ENCODE data around the gene TENT4B.
"Not testable (repeated sequence)": the region's sequence is repeated elsewhere in the genome, so short reads cannot be mapped to it uniquely, and the experiment has no call there.

The TENT4B gene

DNA sequence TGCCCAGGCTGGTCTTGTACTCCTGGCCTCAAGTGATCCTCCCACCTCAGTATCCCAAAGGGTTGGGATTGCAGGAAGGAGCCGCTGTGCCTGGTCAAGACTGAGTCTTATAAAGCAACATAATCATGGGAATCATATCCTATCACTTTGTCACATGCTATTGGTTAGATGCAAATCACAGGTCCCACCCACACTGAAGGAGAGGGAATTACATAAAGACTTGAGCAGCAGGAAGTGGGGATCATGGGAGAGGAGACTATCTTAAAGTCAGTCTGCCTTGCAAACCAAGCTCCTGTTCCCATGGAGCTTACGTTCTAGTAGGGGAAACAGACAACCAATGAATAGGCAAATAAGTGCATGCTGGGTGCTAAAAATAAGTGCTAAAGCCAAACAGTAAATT lies 28.3 kb upstream of the TENT4B start:
- H3K4me2 ChIP-seq (ENCODE audit: low read length), result no peak overlapping the region
- no peak overlapping the region for H3K27ac ChIP-seq (ENCODE audit: low read depth, low read length)
- no peaks in the 10 kb centered on the region for H3K9me2 ChIP-seq (replicated peaks; ENCODE audit: control insufficient read depth, low read length)
- no peaks in the 10 kb centered on the region for H3K27me3 ChIP-seq (ENCODE audit: control insufficient read depth, low read length)
- no peaks in the 10 kb centered on the region for H4K20me1 ChIP-seq (ENCODE audit: control insufficient read depth, insufficient read depth, low read depth, low read length)
- H3K4me1 ChIP-seq (ENCODE audit: control insufficient read depth, low read length), result peaks cover 18% of the 10 kb centered on the region
- 0 out of 2 replicates have a peak, but pooled peaks cover 2% of the 10 kb centered on the region for H3F3A ChIP-seq (ENCODE audit: control insufficient read depth, insufficient read depth)
- TF ChIP-seq, protein P1, sequence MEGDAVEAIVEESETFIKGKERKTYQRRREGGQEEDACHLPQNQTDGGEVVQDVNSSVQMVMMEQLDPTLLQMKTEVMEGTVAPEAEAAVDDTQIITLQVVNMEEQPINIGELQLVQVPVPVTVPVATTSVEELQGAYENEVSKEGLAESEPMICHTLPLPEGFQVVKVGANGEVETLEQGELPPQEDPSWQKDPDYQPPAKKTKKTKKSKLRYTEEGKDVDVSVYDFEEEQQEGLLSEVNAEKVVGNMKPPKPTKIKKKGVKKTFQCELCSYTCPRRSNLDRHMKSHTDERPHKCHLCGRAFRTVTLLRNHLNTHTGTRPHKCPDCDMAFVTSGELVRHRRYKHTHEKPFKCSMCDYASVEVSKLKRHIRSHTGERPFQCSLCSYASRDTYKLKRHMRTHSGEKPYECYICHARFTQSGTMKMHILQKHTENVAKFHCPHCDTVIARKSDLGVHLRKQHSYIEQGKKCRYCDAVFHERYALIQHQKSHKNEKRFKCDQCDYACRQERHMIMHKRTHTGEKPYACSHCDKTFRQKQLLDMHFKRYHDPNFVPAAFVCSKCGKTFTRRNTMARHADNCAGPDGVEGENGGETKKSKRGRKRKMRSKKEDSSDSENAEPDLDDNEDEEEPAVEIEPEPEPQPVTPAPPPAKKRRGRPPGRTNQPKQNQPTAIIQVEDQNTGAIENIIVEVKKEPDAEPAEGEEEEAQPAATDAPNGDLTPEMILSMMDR (IDR thresholded peaks at IDR 0.05; ENCODE audit: low read depth, low read length, poor library complexity, severe bottlenecking), result no peak
- no peak for TF ChIP-seq EZH2phosphoT487 (IDR thresholded peaks at IDR 0.05; ENCODE audit: borderline replicate concordance, low read length)
- H3K36me3 ChIP-seq (ENCODE audit: control insufficient read depth, low read length), result no peaks in the 10 kb centered on the region
- no peaks in the 10 kb centered on the region for H3K79me2 ChIP-seq (ENCODE audit: control insufficient read depth, low read length)
- no peaks in the 10 kb centered on the region for H3K9me3 ChIP-seq (ENCODE audit: control insufficient read depth, insufficient read depth, low read length)
- no peak overlapping the region for H3K4me3 ChIP-seq (ENCODE audit: low read length)

DNA sequence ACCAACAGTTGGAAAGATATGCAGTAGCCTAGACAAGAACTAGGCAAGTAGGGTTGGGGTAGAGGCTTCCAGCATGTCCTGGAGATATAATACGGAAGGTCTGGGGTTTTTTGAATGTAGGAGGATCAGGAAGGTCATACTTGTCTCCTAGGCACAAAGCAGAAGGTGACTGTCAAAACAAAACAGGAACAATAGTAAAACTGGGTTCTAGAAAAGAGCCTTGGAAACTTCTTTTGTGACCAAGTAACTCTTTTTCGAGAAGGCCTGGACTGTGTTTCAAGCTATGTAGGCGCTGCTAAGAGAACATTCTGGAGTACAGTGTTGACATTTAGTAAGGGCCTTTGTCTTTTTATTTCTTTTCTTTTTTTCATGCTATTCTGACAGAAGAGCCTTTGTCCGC lies 26.9 kb upstream of the TENT4B start:
- Histone ChIP-seq H4K20me1 (ENCODE audit: control insufficient read depth, insufficient read depth, low read depth, low read length) (no peaks in the 10 kb centered on the region), H3F3A (ENCODE audit: control insufficient read depth, insufficient read depth) (0 out of 2 replicates have a peak, but pooled peaks cover 2% of the 10 kb centered on the region), H3K4me2 (ENCODE audit: low read length) (no peak overlapping the region), H3K27me3 (ENCODE audit: control insufficient read depth, low read length) (no peaks in the 10 kb centered on the region), H3K9me2 (replicated peaks; ENCODE audit: control insufficient read depth, low read length) (no peaks in the 10 kb centered on the region), H3K4me3 (ENCODE audit: low read length) (no peak overlapping the region), H3K4me1 (ENCODE audit: control insufficient read depth, low read length) (peaks cover 17% of the 10 kb centered on the region), H3K79me2 (ENCODE audit: control insufficient read depth, low read length) (no peaks in the 10 kb centered on the region), H3K36me3 (ENCODE audit: control insufficient read depth, low read length) (no peaks in the 10 kb centered on the region), H3K27ac (ENCODE audit: low read depth, low read length) (no peak overlapping the region), H3K9me3 (ENCODE audit: control insufficient read depth, insufficient read depth, low read length) (no peaks in the 10 kb centered on the region)
- no peak for TF ChIP-seq EZH2phosphoT487 (IDR thresholded peaks at IDR 0.05; ENCODE audit: borderline replicate concordance, low read length)
- TF ChIP-seq, protein P1 (IDR thresholded peaks at IDR 0.05; ENCODE audit: low read depth, low read length, poor library complexity, severe bottlenecking), result no peak

DNA sequence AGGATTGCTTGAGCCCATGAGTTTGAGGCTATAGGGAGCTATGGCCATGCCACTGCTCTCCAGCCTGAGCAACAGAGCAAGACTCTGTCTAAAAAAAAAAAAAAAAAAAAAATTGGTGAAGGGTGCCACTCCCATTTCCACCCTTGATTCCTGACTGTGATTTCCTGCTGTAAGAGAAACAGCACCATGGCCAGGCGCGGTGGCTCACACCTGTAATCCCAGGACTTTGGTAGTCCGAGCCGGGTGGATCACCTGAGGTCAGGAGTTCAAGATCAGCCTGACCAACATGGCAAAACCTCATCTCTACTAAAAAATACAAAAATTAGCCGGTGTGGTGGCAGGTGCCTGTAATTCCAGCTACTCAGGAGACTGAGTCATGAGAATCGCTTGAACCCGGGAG lies 20.5 kb upstream of the TENT4B start:
- not testable (repeated sequence) for H3K9me2 ChIP-seq (replicated peaks; ENCODE audit: control insufficient read depth, low read length); H3K4me3 ChIP-seq (ENCODE audit: low read length); H3K27ac ChIP-seq (ENCODE audit: low read depth, low read length); H3K79me2 ChIP-seq (ENCODE audit: control insufficient read depth, low read length); H3K9me3 ChIP-seq (ENCODE audit: control insufficient read depth, insufficient read depth, low read length); H3K4me2 ChIP-seq (ENCODE audit: low read length); H3K36me3 ChIP-seq (ENCODE audit: control insufficient read depth, low read length); H4K20me1 ChIP-seq (ENCODE audit: control insufficient read depth, insufficient read depth, low read depth, low read length); H3K27me3 ChIP-seq (ENCODE audit: control insufficient read depth, low read length); H3F3A ChIP-seq (ENCODE audit: control insufficient read depth, insufficient read depth); H3K4me1 ChIP-seq (ENCODE audit: control insufficient read depth, low read length)

DNA sequence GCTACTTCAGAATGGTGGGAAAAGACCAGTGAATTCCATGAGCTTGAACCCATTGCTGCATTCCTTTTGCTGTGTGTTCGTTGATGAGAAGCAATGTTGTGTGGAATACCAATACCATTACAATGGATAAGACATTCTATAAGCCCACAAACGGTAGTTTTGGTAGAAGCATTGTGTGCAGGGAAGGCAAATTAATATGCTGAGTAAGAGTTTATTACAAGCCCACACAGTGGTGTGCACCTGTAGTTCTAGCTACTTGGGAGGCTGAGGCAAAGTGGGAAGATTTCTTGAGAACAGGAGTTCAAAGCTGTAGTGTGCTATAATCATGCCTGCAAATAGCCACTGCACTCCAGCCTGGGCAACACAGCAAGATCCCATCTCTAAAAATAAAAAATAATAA lies 19.9 kb upstream of the TENT4B start:
- Histone ChIP-seq H3F3A (ENCODE audit: control insufficient read depth, insufficient read depth) (no peaks in the 10 kb centered on the region), H3K27me3 (ENCODE audit: control insufficient read depth, low read length) (peaks cover 6% of the 10 kb centered on the region; the same call in 1 of the 2 replicates), H3K4me1 (ENCODE audit: control insufficient read depth, low read length) (no peaks in the 10 kb centered on the region), H3K27ac (ENCODE audit: low read depth, low read length) (no peak overlapping the region), H3K4me3 (ENCODE audit: low read length) (no peak overlapping the region), H3K4me2 (ENCODE audit: low read length) (no peak overlapping the region), H3K36me3 (ENCODE audit: control insufficient read depth, low read length) (no peaks in the 10 kb centered on the region), H3K9me2 (replicated peaks; ENCODE audit: control insufficient read depth, low read length) (no peaks in the 10 kb centered on the region), H3K9me3 (ENCODE audit: control insufficient read depth, insufficient read depth, low read length) (no peaks in the 10 kb centered on the region), H3K79me2 (ENCODE audit: control insufficient read depth, low read length) (no peaks in the 10 kb centered on the region), H4K20me1 (ENCODE audit: control insufficient read depth, insufficient read depth, low read depth, low read length) (no peaks in the 10 kb centered on the region)
- TF ChIP-seq EZH2phosphoT487 (IDR thresholded peaks at IDR 0.05; ENCODE audit: borderline replicate concordance, low read length), result no peak
- TF ChIP-seq, protein P1 (IDR thresholded peaks at IDR 0.05; ENCODE audit: low read depth, low read length, poor library complexity, severe bottlenecking), result no peak
